SK-MEL-5 (cell line): Measurements from ENCODE around the gene SARDH. TPM values are rescaled to one million over a fixed set of nuclear protein-coding genes. Genes with fewer than 3 reads are reported as not detected.

Source experiments
- DNase-seq: peaks from one replicate; pipeline ENCODE4 v3.0.0-alpha.2; 2016; ENCODE audit warnings: low read depth, low spot score
- in situ Hi-C: cut with HindIII; loops from 2 replicates; pipeline ENCODE4 v1.10.0; 2016; ENCODE audit warnings: low sequenced_read_pairs, high pct_unique_total_duplicates, low pct_unique_long_range_greater_than_20kb
- total RNA-seq: library from RNA; depleted of rRNA; stranded (reverse); fragments of >200 nt; shearing (Covaris generic); gene quantifications from 2 replicates; pipeline ENCODE4 v1.2.3, GENCODE V29; 2014

SARDH gene
- total RNA-seq, 1 experiment from 2014 or later = 0.61 TPM

GRCh38 chr9:133672503-133673257 lies 65.5 kb downstream of the SARDH start:
- DNase-seq = no peak
- in situ Hi-C loops = no loop called here

GRCh38 chr9:133671371-133671770 lies 66.8 kb downstream of the SARDH start:
- DNase-seq = no peak
- in situ Hi-C loops = no loop called here

- in situ Hi-C loops = no loop called here
These were observed 67.7 kb downstream of the SARDH start for GRCh38 chr9:133670466-133670865.

GRCh38 chr9:133669182-133669801 lies 68.9 kb downstream of the SARDH start:
- no peak for DNase-seq

More at GRCh38 chr9:133670466-133670865, 67.7 kb downstream of the SARDH start:
- DNase-seq = no peak

GRCh38 chr9:133667759-133668450 lies 70.2 kb downstream of the SARDH start:
- DNase-seq = no peak
- in situ Hi-C loops = no loop called here

More at GRCh38 chr9:133669182-133669801, 68.9 kb downstream of the SARDH start:
- in situ Hi-C loops = no loop called here

- in situ Hi-C loops = no loop called here
- DNase-seq = no peak
These were observed 71.3 kb downstream of the SARDH start for GRCh38 chr9:133666845-133667244.

GRCh38 chr9:133666387-133666786 lies 71.8 kb downstream of the SARDH start:
- no peak for DNase-seq
- in situ Hi-C loops = no loop called here

GRCh38 chr9:133665535-133665934 lies 72.6 kb downstream of the SARDH start:
- in situ Hi-C loops = no loop called here
- DNase-seq = no peak

- in situ Hi-C loops = no loop called here
- no peak for DNase-seq
These were observed 73.1 kb downstream of the SARDH start for GRCh38 chr9:133665096-133665495.

- DNase-seq = no peak
- in situ Hi-C loops = no loop called here
These were observed 73.7 kb downstream of the SARDH start for GRCh38 chr9:133664173-133665050.

GRCh38 chr9:133661846-133662540 lies 76.2 kb downstream of the SARDH start:
- in situ Hi-C loops = no loop called here
- DNase-seq = no peak

GRCh38 chr9:133659516-133659915 lies 78.6 kb downstream of the SARDH start:
- no peak for DNase-seq
- in situ Hi-C loops = no loop called here

- DNase-seq = peak; percentile 11
- in situ Hi-C loops = no loop called here
These were observed 79.4 kb downstream of the SARDH start for GRCh38 chr9:133658442-133659431.

- in situ Hi-C loops = no loop called here
- no peak for DNase-seq
These were observed 81.0 kb downstream of the SARDH start for GRCh38 chr9:133657120-133657661.

- no peak for DNase-seq
- in situ Hi-C loops = no loop called here
These were observed 81.7 kb downstream of the SARDH start for GRCh38 chr9:133656211-133657119.
